Measurements from ENCODE around the gene HDC. TPM values are rescaled to one million over a fixed set of nuclear protein-coding genes. Genes with fewer than 3 reads are reported as not detected.

Gene HDC
- total and polyA plus RNA-seq, 11 donors = 0.18 to 0.97 (median 0.39) TPM; not detected in 3

GRCh38 chr15:50218291-50218690 is 47.2 kb downstream of the HDC start:
- 34 to 54% (median 47%) methylated on average over 1 of the region's 1 CpG for WGBS, 4 donors
- Histone ChIP-seq H3K4me1 (no peaks in the 10 kb centered on the region), H3K9me3 (no peaks in the 10 kb centered on the region), H3K27me3 (peaks cover 0 to 7% (median 0%) of the 10 kb centered on the region in 9 donors), H3K27ac (no peak overlapping the region), H3K36me3 (no peaks in the 10 kb centered on the region), H3K4me3 (no peak overlapping the region)
- ATAC-seq (no peak), DNase-seq (no peak)
- TF ChIP-seq CTCF (IDR thresholded peaks at IDR 0.05) (no peak), POLR2A (IDR thresholded peaks at IDR 0.05) (no peak)
- intact Hi-C loops (cut with DNase I) = no loop called here

- 66 to 80% (median 70%) methylated on average over 3 to 8 of the region's 8 CpGs for WGBS, 4 donors
- no peak overlapping the region for H3K4me3 ChIP-seq
- ATAC-seq = no peak
- intact Hi-C loops (cut with DNase I) = no loop called here
- H3K27me3 ChIP-seq = peaks cover 0 to 8% (median 0%) of the 10 kb centered on the region in 9 donors
- no peaks in the 10 kb centered on the region for H3K4me1 ChIP-seq
- H3K27ac ChIP-seq = no peak overlapping the region
- no peak for TF ChIP-seq POLR2A (IDR thresholded peaks at IDR 0.05)
- TF ChIP-seq CTCF (IDR thresholded peaks at IDR 0.05) = no peak
- no peak for DNase-seq
- no peaks in the 10 kb centered on the region for H3K36me3 ChIP-seq
- H3K9me3 ChIP-seq = peaks cover 0 to 13% (median 0%) of the 10 kb centered on the region in 12 donors
Observed at GRCh38 chr15:50210462-50211157, 54.9 kb downstream of the HDC start.

- TF ChIP-seq POLR2A (IDR thresholded peaks at IDR 0.05) = no peak
- TF ChIP-seq CTCF (IDR thresholded peaks at IDR 0.05) = no peak
- H3K36me3 ChIP-seq = no peaks in the 10 kb centered on the region
- 69 to 74% (median 71%) methylated on average over 4 of the region's 4 CpGs for WGBS, 4 donors
- intact Hi-C loops (cut with DNase I) = loop anchor here in 1 of 10 donors (5.0 kb wide), 1 partner anchor 273 kb away; no protein-coding TSS in a partner anchor
- DNase-seq (no peak), ATAC-seq (no peak)
- no peak overlapping the region for H3K27ac ChIP-seq
- peaks cover 0 to 13% (median 0%) of the 10 kb centered on the region in 12 donors for H3K9me3 ChIP-seq
- no peak overlapping the region for H3K4me3 ChIP-seq
- H3K4me1 ChIP-seq = no peaks in the 10 kb centered on the region
- H3K27me3 ChIP-seq = peaks cover 0 to 8% (median 0%) of the 10 kb centered on the region in 9 donors
Observed at GRCh38 chr15:50209809-50210208, 55.7 kb downstream of the HDC start.

GRCh38 chr15:50206020-50206419 is 59.5 kb downstream of the HDC start:
- intact Hi-C loops (cut with DNase I) = loop anchor here in 1 of 10 donors (5.0 kb wide), 1 partner anchor 269 kb away; no protein-coding TSS in a partner anchor
- Histone ChIP-seq H3K4me3 (no peak overlapping the region), H3K27me3 (peaks cover 0 to 8% (median 0%) of the 10 kb centered on the region in 9 donors), H3K4me1 (no peaks in the 10 kb centered on the region), H3K27ac (no peak overlapping the region), H3K9me3 (no peaks in the 10 kb centered on the region), H3K36me3 (no peaks in the 10 kb centered on the region)
- no peak for DNase-seq
- TF ChIP-seq CTCF (IDR thresholded peaks at IDR 0.05) (no peak), POLR2A (IDR thresholded peaks at IDR 0.05) (no peak)
- WGBS, 4 donors = 79 to 89% (median 87%) methylated on average over 4 to 5 of the region's 5 CpGs
- ATAC-seq = no peak

Measured in heart left ventricle (tissue), 16 donors.